Cardiac fibroblast (primary cell): ENCODE results near the gene FKRP.

Experiments
- DNase-seq, 2 donors: peaks; one replicate each; pipeline versions ENCODE4 v3.0.0 to v3.0.0-alpha.2; 2010; ENCODE audit warnings: low read depth in 2 of 2
- H3K4me3 ChIP-seq, 2 donors: replicated peaks in 1 of 2; 1 replicate in 1 of 2; 2 replicates in 1 of 2; pipeline ENCODE4 v1.5.1; 2011; ENCODE audit warnings: low read depth in 2 of 2, low read length in 2 of 2, mild to moderate bottlenecking in 2 of 2, moderate library complexity in 1 of 2
- CTCF ChIP-seq: IDR thresholded peaks from one replicate; pipeline ENCODE4 v1.5.1; 2011; ENCODE audit warnings: low read depth, mild to moderate bottlenecking, low read length, inconsistent platforms

The FKRP gene

GRCh38 chr19:46728208-46728607 is 17.6 kb upstream of the FKRP start:
- H3K4me3 ChIP-seq: no peak overlapping the region
- TF ChIP-seq CTCF: no peak

DNA sequence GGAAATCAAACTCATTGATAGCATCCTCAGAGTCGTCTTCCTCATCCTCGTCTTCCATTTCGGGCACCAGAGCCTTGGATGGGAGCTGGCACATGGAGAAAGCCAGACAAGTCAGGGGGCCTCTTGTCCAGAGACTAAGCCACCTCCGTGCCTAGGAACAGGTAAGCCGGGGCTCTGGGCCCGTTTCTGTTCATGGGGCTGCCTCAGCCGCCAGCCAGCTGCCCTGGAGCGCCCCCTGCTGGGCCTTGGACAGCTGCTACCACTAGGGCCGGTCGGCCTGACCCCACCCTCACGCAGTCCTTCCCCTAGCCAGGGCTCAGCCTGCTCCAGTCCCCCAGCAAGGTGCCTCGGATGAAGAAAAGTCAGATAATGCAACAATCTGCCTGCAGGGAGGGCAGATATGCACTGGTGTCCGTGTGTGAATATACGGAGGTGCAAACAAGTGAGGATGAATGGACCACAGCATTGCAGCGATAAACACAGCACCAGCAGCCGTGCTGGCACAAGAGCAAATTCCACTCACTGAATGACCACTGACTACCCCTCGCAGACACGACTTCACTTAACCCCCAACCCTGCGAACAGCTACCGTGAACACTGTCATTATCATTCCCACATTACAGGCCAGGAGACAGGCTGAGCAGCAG is 17.0 kb upstream of the FKRP start:
- H3K4me3 ChIP-seq: no peak overlapping the region
- TF ChIP-seq CTCF: peak; percentile 98
- DNase-seq: peak; percentile 63 to 69

More at GRCh38 chr19:46728208-46728607, 17.6 kb upstream of the FKRP start:
- no peak for DNase-seq

- no peak for DNase-seq
- no peak overlapping the region for H3K4me3 ChIP-seq
- no peak for TF ChIP-seq CTCF
Measured at GRCh38 chr19:46729696-46730095, 16.2 kb upstream of the FKRP start.

DNA sequence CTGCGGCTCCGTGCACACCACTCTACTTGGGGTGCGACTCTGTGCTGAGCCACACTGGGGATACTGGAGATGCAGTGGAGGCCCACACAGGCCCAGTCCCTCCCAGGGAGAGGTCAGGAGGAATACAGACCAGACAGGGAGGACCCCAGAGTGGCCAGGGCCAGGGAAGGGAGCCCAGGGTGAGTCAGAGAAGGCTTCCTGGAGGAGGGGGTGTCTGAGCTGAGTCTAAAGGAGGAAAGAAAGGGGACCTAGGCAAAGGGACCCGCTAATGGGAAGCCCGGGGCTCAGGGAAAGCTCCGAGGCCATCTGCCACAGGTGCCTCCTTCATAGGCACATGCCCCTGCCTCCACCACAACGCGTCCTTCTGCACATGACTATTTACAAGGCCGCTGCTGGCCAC is 15.7 kb upstream of the FKRP start:
- no peak overlapping the region for H3K4me3 ChIP-seq
- TF ChIP-seq CTCF: no peak

GRCh38 chr19:46730595-46730994 is 15.3 kb upstream of the FKRP start:
- no peak for TF ChIP-seq CTCF
- no peak overlapping the region for H3K4me3 ChIP-seq
- DNase-seq: no peak

More for the DNA sequence above, 15.7 kb upstream of the FKRP start:
- no peak for DNase-seq

DNA sequence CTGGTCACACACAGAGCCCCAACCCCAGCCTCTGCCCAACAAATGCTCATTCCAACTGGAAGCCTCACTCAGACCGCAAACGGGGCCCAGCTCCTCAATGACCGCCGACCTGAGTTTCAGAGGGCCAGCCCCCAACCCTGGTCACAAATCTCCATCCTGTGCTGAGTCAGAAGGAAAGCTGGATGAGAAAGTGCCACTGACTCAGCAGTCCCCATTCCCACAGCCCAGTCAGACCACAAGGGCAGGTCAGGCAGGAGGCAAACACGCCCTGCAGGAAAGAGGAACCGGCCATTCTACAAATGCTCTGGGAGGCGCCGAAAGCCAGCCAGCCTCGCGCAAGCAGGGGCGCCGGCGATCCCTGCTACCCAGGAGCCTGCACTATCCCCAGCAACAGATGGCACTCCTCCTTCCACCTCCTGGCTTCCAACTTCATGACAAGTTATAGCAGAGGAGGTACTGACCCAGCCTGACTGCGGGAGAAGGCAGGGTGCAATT is 14.8 kb upstream of the FKRP start:
- H3K4me3 ChIP-seq: no peak overlapping the region
- no peak for TF ChIP-seq CTCF
- peak; percentile 83 to 94 for DNase-seq

GRCh38 chr19:46731584-46731983 is 14.3 kb upstream of the FKRP start:
- peak in 1 of 2 donors; percentile 57 for DNase-seq
- TF ChIP-seq CTCF: no peak
- no peak overlapping the region for H3K4me3 ChIP-seq
